NT2/D1 (cell line): ENCODE results near the gene PICALM.

Experiments
- DNase-seq: peaks from one replicate; pipeline ENCODE4 v3.0.0-alpha.2; 2011; ENCODE audit warnings: low read depth, low spot score
- H3K27me3 ChIP-seq: 2 replicates; pipeline ENCODE4 v1.6.0; 2011; ENCODE audit warnings: mild to moderate bottlenecking; ENCODE audit not compliant: insufficient read length, insufficient read depth
- H3K36me3 ChIP-seq: 2 replicates; pipeline ENCODE4 v1.6.1; 2011; ENCODE audit warnings: mild to moderate bottlenecking, low read length, mixed read lengths; ENCODE audit not compliant: insufficient read depth, insufficient read length
- H3K4me1 ChIP-seq: 2 replicates; pipeline ENCODE4 v1.5.1; 2011; ENCODE audit not compliant: insufficient read depth, insufficient read length
- H3K4me3 ChIP-seq: 2 replicates; pipeline ENCODE4 v1.5.1; 2011; ENCODE audit warnings: low read depth; ENCODE audit not compliant: insufficient read length
- H3K9ac ChIP-seq: 2 replicates; pipeline ENCODE4 v1.6.0; 2011; ENCODE audit warnings: low read depth; ENCODE audit not compliant: insufficient read length
- H3K9me3 ChIP-seq: 2 replicates; pipeline ENCODE4 v1.5.1; 2011; ENCODE audit warnings: mild to moderate bottlenecking, low read length; ENCODE audit not compliant: insufficient read depth
- SUZ12 ChIP-seq: IDR thresholded peaks from 2 replicates; pipeline ENCODE4 v1.6.1; 2011; ENCODE audit not compliant: insufficient read length, insufficient read depth; ENCODE audit errors: extremely low read depth
- YY1 ChIP-seq: IDR thresholded peaks from 2 replicates; pipeline ENCODE4 v1.6.1; 2011; ENCODE audit not compliant: insufficient read length, insufficient read depth
- ZNF274 ChIP-seq: IDR thresholded peaks from 2 replicates; pipeline ENCODE4 v1.6.1; 2011; ENCODE audit warnings: mild to moderate bottlenecking, low read depth, low read length

Gene PICALM

GRCh38 chr11:86003654-86004053 lies 65.2 kb downstream of the PICALM start:
- TF ChIP-seq SUZ12 = no peak
- TF ChIP-seq YY1 = no peak
- TF ChIP-seq ZNF274 = no peak
- no peaks in the 10 kb centered on the region for H3K4me1 ChIP-seq
- no peaks in the 10 kb centered on the region for H3K27me3 ChIP-seq
- H3K4me3 ChIP-seq = no peak overlapping the region
- no peak for DNase-seq
- H3K9ac ChIP-seq = no peak overlapping the region
- H3K36me3 ChIP-seq = peaks cover 51% of the 10 kb centered on the region
- H3K9me3 ChIP-seq = no peaks in the 10 kb centered on the region

GRCh38 chr11:86002431-86002830 lies 66.5 kb downstream of the PICALM start:
- peaks cover 53% of the 10 kb centered on the region for H3K36me3 ChIP-seq

DNA sequence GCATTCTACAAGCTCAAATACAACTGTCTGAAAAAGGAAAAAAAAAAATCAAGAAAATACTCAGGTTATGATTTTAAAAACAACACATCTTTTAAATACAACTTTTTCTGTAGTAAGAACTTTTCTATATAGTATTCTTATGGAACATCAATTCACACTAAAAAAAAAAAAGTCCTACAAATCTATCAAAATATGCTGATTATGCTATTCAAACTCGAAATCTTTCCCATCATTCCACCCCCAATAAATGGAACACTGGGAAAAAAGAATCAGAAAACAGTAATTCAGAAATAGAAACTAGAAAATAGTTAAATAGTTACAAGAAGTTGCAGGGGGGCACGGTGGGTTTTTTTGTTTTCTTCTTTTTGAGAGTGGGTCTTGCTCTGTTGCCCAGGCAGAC lies 77.4 kb downstream of the PICALM start:
- DNase-seq = no peak
- no peak for TF ChIP-seq ZNF274
- TF ChIP-seq YY1 = no peak
- TF ChIP-seq SUZ12 = no peak

More at GRCh38 chr11:86002431-86002830, 66.5 kb downstream of the PICALM start:
- no peak overlapping the region for H3K9ac ChIP-seq
- H3K27me3 ChIP-seq = no peaks in the 10 kb centered on the region
- H3K9me3 ChIP-seq = no peaks in the 10 kb centered on the region
- DNase-seq = no peak
- H3K4me1 ChIP-seq = no peaks in the 10 kb centered on the region
- no peak for TF ChIP-seq YY1
- TF ChIP-seq SUZ12 = no peak
- no peak overlapping the region for H3K4me3 ChIP-seq

DNA sequence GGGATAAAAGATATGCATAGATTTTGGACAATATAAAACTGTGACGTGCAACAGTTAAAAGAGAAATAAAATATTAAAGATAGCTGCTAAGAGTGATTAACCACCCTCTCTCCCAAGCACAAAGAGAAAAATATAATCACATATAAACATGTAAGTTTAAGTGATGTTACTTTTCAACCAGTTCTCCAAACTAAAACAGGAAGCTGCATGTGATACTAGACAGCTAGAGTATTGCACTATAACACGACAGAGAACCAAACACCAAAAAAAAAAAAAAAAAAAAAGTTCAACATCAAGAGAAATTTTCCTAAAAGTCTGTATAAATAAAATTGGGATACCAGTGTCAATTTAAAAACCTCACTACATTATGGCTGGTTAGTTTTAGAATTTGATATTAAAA lies 79.1 kb downstream of the PICALM start:
- H3K4me1 ChIP-seq = no peaks in the 10 kb centered on the region
- DNase-seq = no peak
- H3K27me3 ChIP-seq = no peaks in the 10 kb centered on the region
- H3K9ac ChIP-seq = no peak overlapping the region
- no peak overlapping the region for H3K4me3 ChIP-seq
- TF ChIP-seq YY1 = no peak
- no peak for TF ChIP-seq SUZ12
- TF ChIP-seq ZNF274 = no peak
- peaks cover 31% of the 10 kb centered on the region for H3K36me3 ChIP-seq
- no peaks in the 10 kb centered on the region for H3K9me3 ChIP-seq

More for the DNA sequence above, 77.4 kb downstream of the PICALM start:
- Histone ChIP-seq H3K36me3 (peaks cover 34% of the 10 kb centered on the region), H3K27me3 (no peaks in the 10 kb centered on the region), H3K4me3 (no peak overlapping the region), H3K9ac (no peak overlapping the region), H3K9me3 (no peaks in the 10 kb centered on the region), H3K4me1 (no peaks in the 10 kb centered on the region)

DNA sequence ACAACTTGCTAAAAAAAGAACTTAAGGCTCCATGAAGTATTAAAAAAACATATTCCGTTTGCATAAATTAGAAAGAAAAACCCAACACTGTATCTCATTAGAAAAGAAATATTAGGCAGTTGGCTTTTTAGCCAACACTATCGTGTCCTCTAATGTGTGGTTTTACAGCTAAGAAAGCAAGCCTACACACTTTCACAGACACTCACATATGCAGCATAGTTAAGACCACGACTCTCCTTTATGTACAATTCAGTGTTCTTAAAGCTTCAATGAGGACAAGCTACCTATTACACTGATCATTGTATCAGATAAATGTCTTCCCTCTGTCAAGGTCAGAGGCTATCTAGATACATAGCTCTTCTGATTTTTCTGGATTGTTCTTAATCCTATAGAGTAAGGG lies 80.1 kb downstream of the PICALM start:
- no peaks in the 10 kb centered on the region for H3K4me1 ChIP-seq
- no peak for TF ChIP-seq ZNF274
- no peak for TF ChIP-seq YY1
- no peak for TF ChIP-seq SUZ12
- no peaks in the 10 kb centered on the region for H3K9me3 ChIP-seq
- H3K4me3 ChIP-seq = no peak overlapping the region
- no peaks in the 10 kb centered on the region for H3K27me3 ChIP-seq
- peaks cover 24% of the 10 kb centered on the region for H3K36me3 ChIP-seq
- no peak overlapping the region for H3K9ac ChIP-seq
- DNase-seq = no peak

GRCh38 chr11:85977751-85978160 lies 91.1 kb downstream of the PICALM start:
- TF ChIP-seq SUZ12 (no peak), YY1 (no peak)
- DNase-seq = no peak
- Histone ChIP-seq H3K36me3 (peaks cover 18% of the 10 kb centered on the region), H3K9me3 (no peaks in the 10 kb centered on the region), H3K9ac (no peak overlapping the region), H3K4me3 (no peak overlapping the region), H3K4me1 (no peaks in the 10 kb centered on the region), H3K27me3 (no peaks in the 10 kb centered on the region)

DNA sequence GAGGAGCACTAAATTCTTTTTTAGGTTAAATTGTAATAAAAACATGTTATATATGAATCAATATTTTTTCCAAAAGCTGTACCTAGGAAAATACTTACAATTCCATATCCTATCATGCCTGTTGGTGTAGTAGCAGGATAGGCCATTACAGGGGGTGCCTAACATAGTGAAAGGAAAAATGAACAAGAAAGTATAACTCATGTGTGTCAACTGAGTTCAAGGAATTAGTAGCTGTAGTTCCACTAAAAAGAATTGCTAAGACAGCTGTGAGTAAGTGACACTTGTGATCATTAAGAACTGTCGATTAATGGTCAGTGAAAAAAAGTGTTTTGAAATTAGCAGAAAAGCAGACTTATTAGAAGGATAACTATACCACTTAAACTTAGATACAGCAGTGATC lies 92.4 kb downstream of the PICALM start:
- Histone ChIP-seq H3K9me3 (no peaks in the 10 kb centered on the region), H3K4me3 (no peak overlapping the region), H3K27me3 (no peaks in the 10 kb centered on the region), H3K4me1 (no peaks in the 10 kb centered on the region), H3K36me3 (peaks cover 23% of the 10 kb centered on the region), H3K9ac (no peak overlapping the region)
- TF ChIP-seq ZNF274 = no peak
- TF ChIP-seq YY1 = no peak
- TF ChIP-seq SUZ12 = no peak
- DNase-seq = no peak

DNA sequence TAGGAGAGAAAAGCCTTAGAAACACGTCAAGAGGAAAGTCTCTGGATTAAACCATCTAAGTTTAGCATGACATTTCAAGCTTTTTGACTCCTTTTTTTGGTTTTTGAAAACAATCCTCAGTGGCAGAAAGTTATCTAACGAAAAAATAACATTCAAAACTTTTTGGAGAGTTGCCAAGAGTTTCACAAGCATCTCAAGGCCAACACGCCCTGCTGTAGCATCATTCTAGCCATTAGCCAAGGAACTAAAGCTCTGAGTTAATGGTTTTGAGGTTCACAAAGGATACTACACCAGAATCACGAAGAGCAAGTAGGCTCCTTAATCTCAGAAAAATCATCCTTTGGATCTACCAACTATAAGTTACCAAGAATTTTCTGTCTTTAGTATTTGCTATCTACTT lies 94.8 kb downstream of the PICALM start:
- TF ChIP-seq YY1 (no peak), ZNF274 (no peak), SUZ12 (no peak)
- Histone ChIP-seq H3K9me3 (no peaks in the 10 kb centered on the region), H3K4me1 (no peaks in the 10 kb centered on the region), H3K9ac (no peak overlapping the region), H3K4me3 (no peak overlapping the region), H3K36me3 (peaks cover 27% of the 10 kb centered on the region), H3K27me3 (no peaks in the 10 kb centered on the region)
- DNase-seq = no peak
